ENCODE data around the gene GAR1.
A peak's percentile ranks its signal among the peaks of the same experiment; 100 is the strongest.
"Not testable (repeated sequence)": the region's sequence is repeated elsewhere in the genome, so short reads cannot be mapped to it uniquely, and the experiment has no call there.

Gene GAR1

GRCh38 chr4:109815151-109816081 lies at the start of gene GAR1:
Gene GAR1 (plus strand): TSS chr4:109815762. CDS start chr4:109816165, 403 bp downstream.
- peak; percentile 89 to 90 for DNase-seq

GRCh38 chr4:109782092-109782491 lies 33.5 kb upstream of the GAR1 start:
- not testable (repeated sequence) for DNase-seq

- no peak for DNase-seq
Measured at GRCh38 chr4:109786846-109787245, 28.7 kb upstream of the GAR1 start.

- DNase-seq: no peak
Measured at GRCh38 chr4:109787807-109788206, 27.8 kb upstream of the GAR1 start.

GRCh38 chr4:109795059-109795458 lies 20.5 kb upstream of the GAR1 start:
- DNase-seq: no peak

- no peak for DNase-seq
Measured at GRCh38 chr4:109798866-109799265, 16.7 kb upstream of the GAR1 start.

GRCh38 chr4:109801099-109801789 lies 14.3 kb upstream of the GAR1 start:
- DNase-seq: no peak

- DNase-seq: no peak
Measured at GRCh38 chr4:109801895-109802319, 13.7 kb upstream of the GAR1 start, which contains the start of gene CFI. Gene CFI (minus strand): TSS chr4:109801999. CDS start chr4:109801971, 28 bp downstream.

- peak in 1 of 2 donors; percentile 43 for DNase-seq
Measured at GRCh38 chr4:109803924-109804571, 11.5 kb upstream of the GAR1 start.

- no peak for DNase-seq
Measured at GRCh38 chr4:109809655-109810054, 5.9 kb upstream of the GAR1 start.

- DNase-seq: no peak
Measured at GRCh38 chr4:109810552-109811387, 4.8 kb upstream of the GAR1 start.

GRCh38 chr4:109811707-109812106 lies 3.9 kb upstream of the GAR1 start:
- DNase-seq: no peak

GRCh38 chr4:109816082-109816442 lies 500 bp downstream of the GAR1 start:
- peak; percentile 27 to 56 for DNase-seq

GRCh38 chr4:109816894-109817293 lies 1.3 kb downstream of the GAR1 start:
- no peak for DNase-seq

- no peak for DNase-seq
Measured at GRCh38 chr4:109818268-109818667, 2.7 kb downstream of the GAR1 start.

- no peak for DNase-seq
Measured at GRCh38 chr4:109820563-109820962, 5.0 kb downstream of the GAR1 start.

- no peak for DNase-seq
Measured at GRCh38 chr4:109821185-109821584, 5.6 kb downstream of the GAR1 start.

GRCh38 chr4:109826719-109827118 lies 11.2 kb downstream of the GAR1 start:
- peak in 1 of 2 donors; percentile 52 for DNase-seq

GRCh38 chr4:109827672-109828071 lies 12.1 kb downstream of the GAR1 start, which contains the start of gene RRH:
Gene RRH (plus strand): TSS chr4:109827972. CDS start chr4:109828028, 56 bp downstream.
- no peak for DNase-seq

- DNase-seq: no peak
Measured at GRCh38 chr4:109833756-109834155, 18.2 kb downstream of the GAR1 start.

GRCh38 chr4:109836985-109837384 lies 21.4 kb downstream of the GAR1 start:
- DNase-seq: no peak

GRCh38 chr4:109846395-109847098 lies 31.0 kb downstream of the GAR1 start:
- no peak for DNase-seq
